ENCODE results near the gene ATG7. TPM values are rescaled to one million over a fixed set of nuclear protein-coding genes. Genes with fewer than 3 reads are reported as not detected.
A peak's percentile ranks its signal among the peaks of the same experiment; 100 is the strongest.

The ATG7 gene
- total and polyA plus RNA-seq, 3 experiments from 2014 or later, result 13.8 to 28.2 (median 28.0) TPM

DNA sequence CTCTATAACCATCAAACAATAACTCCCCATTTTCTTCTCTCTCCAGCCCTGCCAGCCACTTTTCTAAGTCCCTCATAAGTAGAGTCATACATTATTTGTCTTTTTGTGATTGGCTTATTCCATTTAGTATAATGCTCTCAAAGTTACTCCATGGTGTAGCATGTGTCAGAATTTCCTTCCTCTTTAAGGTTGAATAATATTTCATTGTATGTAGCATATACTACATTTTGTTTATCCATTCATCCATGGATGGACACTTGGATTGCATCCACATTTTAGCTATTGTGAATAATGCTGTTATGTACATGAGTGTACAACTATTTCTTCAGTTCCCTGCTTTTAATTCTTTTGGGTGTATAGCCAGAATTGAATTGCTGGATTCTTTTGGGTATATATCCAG is 138.4 kb downstream of the ATG7 start:
- ChIA-PET CTCF (no interaction called here), POLR2A (no interaction called here)
- H3K36me3 ChIP-seq (ENCODE audit: insufficient read depth, low read length), result no peaks in the 10 kb centered on the region
- no peaks in the 10 kb centered on the region for H3K9me3 ChIP-seq (ENCODE audit: low read length)
- no peak overlapping the region for H3K27ac Mint-ChIP-seq
- peaks cover 6 to 15% (median 12%) of the 10 kb centered on the region in 3 donors for H3K4me1 Mint-ChIP-seq
- H3K36me3 Mint-ChIP-seq, result peaks cover 33 to 57% (median 37%) of the 10 kb centered on the region in 3 donors
- H3K4me3 Mint-ChIP-seq, result no peak overlapping the region
- no peaks in the 10 kb centered on the region for H3K27me3 ChIP-seq (ENCODE audit: insufficient read depth, low read length, poor library complexity, severe bottlenecking)
- no peak for DNase-seq
- H3K27me3 Mint-ChIP-seq, result no peaks in the 10 kb centered on the region
- no peak overlapping the region for H3K27ac ChIP-seq (ENCODE audit: low read depth, low read length)
- no peak overlapping the region for H3K4me3 ChIP-seq (ENCODE audit: low read length)
- H3K9me3 Mint-ChIP-seq, result peaks cover 8 to 25% (median 15%) of the 10 kb centered on the region in 5 donors
- no peaks in the 10 kb centered on the region for H3K4me1 ChIP-seq (ENCODE audit: insufficient read depth, low read length)

DNA sequence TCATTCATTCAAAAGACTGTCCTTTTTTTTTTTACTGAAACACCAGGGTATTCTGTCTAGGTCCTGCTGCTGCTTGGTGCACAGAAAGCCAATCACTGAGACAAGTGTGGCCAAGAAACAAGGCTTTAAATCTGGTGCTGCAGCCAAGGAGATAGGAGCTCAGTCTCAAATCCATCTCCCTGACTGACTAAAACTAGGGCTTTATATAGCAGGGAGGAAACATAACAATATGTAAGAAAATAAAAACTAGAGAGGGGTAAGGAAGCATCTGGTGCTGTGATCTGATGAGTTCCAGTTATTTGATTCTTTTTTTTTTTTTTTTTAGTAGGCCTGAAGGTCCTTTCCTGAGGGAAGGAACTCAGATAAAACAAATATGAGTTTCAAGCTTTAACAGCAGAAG is 139.8 kb downstream of the ATG7 start:
- Histone ChIP-seq H3K36me3 (ENCODE audit: insufficient read depth, low read length) (no peaks in the 10 kb centered on the region), H3K9me3 (ENCODE audit: low read length) (no peaks in the 10 kb centered on the region), H3K27me3 (ENCODE audit: insufficient read depth, low read length, poor library complexity, severe bottlenecking) (no peaks in the 10 kb centered on the region), H3K27ac (ENCODE audit: low read depth, low read length) (no peak overlapping the region), H3K4me3 (ENCODE audit: low read length) (no peak overlapping the region), H3K4me1 (ENCODE audit: insufficient read depth, low read length) (no peaks in the 10 kb centered on the region)
- peaks cover 27 to 44% (median 27%) of the 10 kb centered on the region in 3 donors for H3K36me3 Mint-ChIP-seq
- no peak overlapping the region for H3K4me3 Mint-ChIP-seq
- H3K4me1 Mint-ChIP-seq, result peaks cover 7 to 15% (median 12%) of the 10 kb centered on the region in 3 donors
- DNase-seq, result no peak
- ChIA-PET CTCF (no interaction called here), POLR2A (interaction anchor here (0.6 kb wide), 1 partner anchor 176 kb away, joined by 3 read pairs; no protein-coding TSS in a partner anchor)
- peak overlapping the region in 1 of 8 donors; percentile 16 for H3K27ac Mint-ChIP-seq
- peaks cover 5 to 22% (median 13%) of the 10 kb centered on the region in 5 donors for H3K9me3 Mint-ChIP-seq
- H3K27me3 Mint-ChIP-seq, result no peaks in the 10 kb centered on the region

DNA sequence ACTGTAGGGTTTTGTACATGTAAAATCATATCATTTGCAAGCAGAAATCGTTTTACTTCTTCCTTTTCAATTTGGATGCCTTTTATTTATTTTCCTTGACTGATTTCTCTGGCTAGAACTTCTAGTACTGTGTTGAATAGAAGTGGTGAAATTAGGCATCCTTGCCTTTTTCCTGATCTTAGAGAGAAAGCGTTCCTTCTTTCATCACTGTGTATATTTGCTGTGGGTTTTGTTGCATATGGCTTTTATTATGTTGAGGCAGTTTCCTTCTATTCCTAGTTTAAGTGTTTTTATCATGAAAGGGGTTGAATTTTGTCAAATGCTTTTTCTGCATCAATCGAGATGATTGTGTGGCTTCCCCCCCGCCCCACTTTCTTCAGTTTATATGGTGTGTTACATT is 140.9 kb downstream of the ATG7 start:
- H3K27me3 Mint-ChIP-seq, result no peaks in the 10 kb centered on the region
- ChIA-PET POLR2A (no interaction called here), CTCF (no interaction called here)
- no peaks in the 10 kb centered on the region for H3K27me3 ChIP-seq (ENCODE audit: insufficient read depth, low read length, poor library complexity, severe bottlenecking)
- H3K36me3 ChIP-seq (ENCODE audit: insufficient read depth, low read length), result no peaks in the 10 kb centered on the region
- peaks cover 11 to 15% (median 12%) of the 10 kb centered on the region in 3 donors for H3K4me1 Mint-ChIP-seq
- no peaks in the 10 kb centered on the region for H3K9me3 ChIP-seq (ENCODE audit: low read length)
- no peak overlapping the region for H3K27ac ChIP-seq (ENCODE audit: low read depth, low read length)
- no peak overlapping the region for H3K4me3 Mint-ChIP-seq
- peaks cover 19 to 36% (median 23%) of the 10 kb centered on the region in 3 donors for H3K36me3 Mint-ChIP-seq
- DNase-seq, result no peak
- no peaks in the 10 kb centered on the region for H3K4me1 ChIP-seq (ENCODE audit: insufficient read depth, low read length)
- H3K9me3 Mint-ChIP-seq, result peaks cover 5 to 18% (median 13%) of the 10 kb centered on the region in 5 donors
- no peak overlapping the region for H3K4me3 ChIP-seq (ENCODE audit: low read length)
- no peak overlapping the region for H3K27ac Mint-ChIP-seq

DNA sequence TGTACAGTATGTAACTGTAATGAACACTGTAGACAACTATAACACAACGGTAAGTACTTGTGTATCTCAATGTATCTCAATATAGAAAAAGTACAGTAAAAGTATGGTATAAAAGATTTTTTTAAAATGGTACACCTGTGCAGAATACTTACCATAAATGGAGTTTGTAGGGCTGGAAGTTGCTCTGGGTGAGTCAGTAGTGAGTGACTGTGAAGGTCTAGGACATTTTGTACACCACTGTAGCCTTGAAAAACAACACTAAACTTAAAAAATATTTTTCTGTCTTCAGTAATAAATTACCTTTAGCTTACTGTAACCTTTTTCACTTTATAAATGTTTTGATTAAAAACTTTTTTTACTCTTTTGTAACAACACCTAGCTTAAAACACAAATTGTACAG is 142.9 kb downstream of the ATG7 start:
- Mint-ChIP-seq H3K4me3 (no peak overlapping the region), H3K36me3 (peaks cover 5 to 17% (median 8%) of the 10 kb centered on the region in 3 donors), H3K27me3 (no peaks in the 10 kb centered on the region), H3K9me3 (peaks cover 0 to 9% (median 8%) of the 10 kb centered on the region in 5 donors), H3K4me1 (peaks cover 4 to 12% (median 11%) of the 10 kb centered on the region in 3 donors), H3K27ac (no peak overlapping the region)
- Histone ChIP-seq H3K4me3 (ENCODE audit: low read length) (no peak overlapping the region), H3K27ac (ENCODE audit: low read depth, low read length) (no peak overlapping the region), H3K27me3 (ENCODE audit: insufficient read depth, low read length, poor library complexity, severe bottlenecking) (no peaks in the 10 kb centered on the region), H3K36me3 (ENCODE audit: insufficient read depth, low read length) (no peaks in the 10 kb centered on the region), H3K9me3 (ENCODE audit: low read length) (no peaks in the 10 kb centered on the region), H3K4me1 (ENCODE audit: insufficient read depth, low read length) (no peaks in the 10 kb centered on the region)
- DNase-seq, result no peak
- ChIA-PET CTCF (no interaction called here), POLR2A (no interaction called here)

DNA sequence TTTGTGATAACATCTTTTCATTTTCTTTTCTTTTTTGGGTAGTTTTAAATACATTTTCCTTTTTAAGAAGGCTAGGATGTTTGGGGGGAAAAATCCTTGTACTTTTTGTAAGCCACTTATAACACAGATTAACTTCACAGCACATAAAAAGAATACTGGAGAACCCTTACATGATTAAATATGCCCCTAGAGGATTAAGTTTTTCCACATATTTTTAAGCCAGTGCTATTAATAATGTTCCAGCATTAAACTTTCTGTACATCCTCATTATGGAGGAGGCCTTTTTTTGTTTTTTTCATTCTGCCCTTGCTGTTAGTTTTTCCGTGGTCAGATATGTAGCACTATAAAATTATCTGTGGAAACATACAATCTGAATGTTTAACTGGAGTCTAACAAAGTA is 147.9 kb downstream of the ATG7 start:
- Histone ChIP-seq H3K4me1 (ENCODE audit: insufficient read depth, low read length) (no peaks in the 10 kb centered on the region), H3K27me3 (ENCODE audit: insufficient read depth, low read length, poor library complexity, severe bottlenecking) (no peaks in the 10 kb centered on the region), H3K27ac (ENCODE audit: low read depth, low read length) (no peak overlapping the region), H3K4me3 (ENCODE audit: low read length) (no peak overlapping the region), H3K36me3 (ENCODE audit: insufficient read depth, low read length) (no peaks in the 10 kb centered on the region), H3K9me3 (ENCODE audit: low read length) (no peaks in the 10 kb centered on the region)
- H3K36me3 Mint-ChIP-seq, result peaks cover 0 to 3% (median 2%) of the 10 kb centered on the region in 3 donors
- no peak overlapping the region for H3K4me3 Mint-ChIP-seq
- H3K4me1 Mint-ChIP-seq, result peaks cover 0 to 5% (median 4%) of the 10 kb centered on the region in 3 donors
- no peak for DNase-seq
- ChIA-PET CTCF (no interaction called here), POLR2A (no interaction called here)
- H3K9me3 Mint-ChIP-seq, result no peaks in the 10 kb centered on the region
- H3K27ac Mint-ChIP-seq, result no peak overlapping the region
- H3K27me3 Mint-ChIP-seq, result no peaks in the 10 kb centered on the region

DNA sequence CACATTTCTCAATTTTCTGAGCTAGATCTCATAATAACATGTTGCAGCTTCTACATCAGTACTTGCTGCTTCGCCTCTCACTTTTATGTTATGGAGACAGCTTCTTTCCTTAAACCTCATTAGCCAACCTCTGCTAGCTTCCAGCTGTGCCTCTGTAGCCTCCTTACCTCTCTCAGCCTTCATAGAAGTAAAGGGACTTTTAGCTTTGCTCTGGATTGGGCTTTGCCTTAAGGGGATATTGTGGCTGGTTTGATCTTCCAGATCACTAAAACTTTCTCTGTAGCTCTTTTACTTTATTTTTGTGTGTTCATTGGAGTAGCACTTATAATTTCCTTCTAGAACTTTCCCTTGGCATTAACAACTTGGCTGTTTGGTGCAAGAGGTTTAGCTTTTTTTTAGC is 150.1 kb downstream of the ATG7 start:
- Mint-ChIP-seq H3K27me3 (no peaks in the 10 kb centered on the region), H3K4me3 (no peak overlapping the region), H3K4me1 (peaks cover 0 to 4% (median under 1%) of the 10 kb centered on the region in 3 donors), H3K27ac (no peak overlapping the region), H3K9me3 (no peaks in the 10 kb centered on the region), H3K36me3 (peaks cover 9 to 15% (median 11%) of the 10 kb centered on the region in 3 donors)
- Histone ChIP-seq H3K9me3 (ENCODE audit: low read length) (no peaks in the 10 kb centered on the region), H3K36me3 (ENCODE audit: insufficient read depth, low read length) (peaks cover 8% of the 10 kb centered on the region), H3K4me3 (ENCODE audit: low read length) (no peak overlapping the region), H3K27me3 (ENCODE audit: insufficient read depth, low read length, poor library complexity, severe bottlenecking) (no peaks in the 10 kb centered on the region), H3K4me1 (ENCODE audit: insufficient read depth, low read length) (no peaks in the 10 kb centered on the region), H3K27ac (ENCODE audit: low read depth, low read length) (no peak overlapping the region)
- POLR2A ChIA-PET, result no interaction called here
- CTCF ChIA-PET, result no interaction called here
- no peak for DNase-seq

DNA sequence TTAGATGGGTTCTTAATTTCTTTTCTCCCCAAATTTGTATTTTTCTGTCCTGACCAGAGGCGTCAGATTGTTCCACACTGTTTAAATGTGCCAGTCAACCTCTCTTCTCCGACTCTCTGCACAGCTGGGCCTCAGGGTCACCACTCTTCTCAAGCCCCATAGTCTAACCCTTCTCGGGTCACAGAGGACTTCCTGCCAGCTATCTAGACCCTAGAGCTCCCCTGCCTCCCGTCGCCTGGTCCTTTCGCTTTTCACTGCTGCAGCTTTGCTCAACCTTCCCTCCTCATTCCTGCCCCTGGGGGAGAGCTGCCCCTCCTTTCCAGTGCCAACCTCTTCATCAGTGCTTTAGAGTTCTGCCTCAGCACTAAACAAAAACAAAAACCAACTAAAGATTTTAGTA is 151.7 kb downstream of the ATG7 start:
- Mint-ChIP-seq H3K27ac (no peak overlapping the region), H3K4me1 (peaks cover 0 to 4% (median 0%) of the 10 kb centered on the region in 3 donors), H3K36me3 (peaks cover 12 to 28% (median 17%) of the 10 kb centered on the region in 3 donors), H3K4me3 (no peak overlapping the region), H3K27me3 (no peaks in the 10 kb centered on the region), H3K9me3 (no peaks in the 10 kb centered on the region)
- POLR2A ChIA-PET, result no interaction called here
- Histone ChIP-seq H3K4me1 (ENCODE audit: insufficient read depth, low read length) (no peaks in the 10 kb centered on the region), H3K36me3 (ENCODE audit: insufficient read depth, low read length) (peaks cover 8% of the 10 kb centered on the region), H3K9me3 (ENCODE audit: low read length) (no peaks in the 10 kb centered on the region), H3K27ac (ENCODE audit: low read depth, low read length) (no peak overlapping the region), H3K4me3 (ENCODE audit: low read length) (no peak overlapping the region), H3K27me3 (ENCODE audit: insufficient read depth, low read length, poor library complexity, severe bottlenecking) (no peaks in the 10 kb centered on the region)
- DNase-seq, result no peak
- CTCF ChIA-PET, result no interaction called here

DNA sequence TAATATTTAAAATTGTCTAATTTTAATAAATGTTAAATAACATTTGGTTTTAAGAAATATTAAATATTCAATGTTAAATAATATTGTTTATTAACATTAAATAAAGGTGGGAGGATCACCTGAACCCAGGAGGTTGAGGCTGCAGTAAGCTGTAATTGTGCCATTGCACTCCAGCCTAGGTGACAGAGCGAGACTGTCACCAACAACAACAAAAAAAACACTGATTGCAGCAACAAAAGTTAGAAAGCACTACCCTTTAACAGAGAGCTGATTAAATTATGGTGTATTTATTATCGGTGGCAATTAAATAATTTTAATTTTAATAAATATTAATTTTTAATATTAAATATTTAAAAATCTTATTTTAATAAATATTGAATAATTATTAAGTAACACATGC is 152.1 kb downstream of the ATG7 start:
- no peaks in the 10 kb centered on the region for H3K9me3 ChIP-seq (ENCODE audit: low read length)
- no peaks in the 10 kb centered on the region for H3K4me1 ChIP-seq (ENCODE audit: insufficient read depth, low read length)
- ChIA-PET POLR2A (no interaction called here), CTCF (no interaction called here)
- no peak for DNase-seq
- no peak overlapping the region for H3K27ac ChIP-seq (ENCODE audit: low read depth, low read length)
- Mint-ChIP-seq H3K27me3 (no peaks in the 10 kb centered on the region), H3K36me3 (peaks cover 12 to 28% (median 17%) of the 10 kb centered on the region in 3 donors), H3K4me1 (peaks cover 0 to 4% (median 0%) of the 10 kb centered on the region in 3 donors), H3K9me3 (no peaks in the 10 kb centered on the region), H3K27ac (no peak overlapping the region), H3K4me3 (no peak overlapping the region)
- no peaks in the 10 kb centered on the region for H3K27me3 ChIP-seq (ENCODE audit: insufficient read depth, low read length, poor library complexity, severe bottlenecking)
- peaks cover 8% of the 10 kb centered on the region for H3K36me3 ChIP-seq (ENCODE audit: insufficient read depth, low read length)
- no peak overlapping the region for H3K4me3 ChIP-seq (ENCODE audit: low read length)

DNA sequence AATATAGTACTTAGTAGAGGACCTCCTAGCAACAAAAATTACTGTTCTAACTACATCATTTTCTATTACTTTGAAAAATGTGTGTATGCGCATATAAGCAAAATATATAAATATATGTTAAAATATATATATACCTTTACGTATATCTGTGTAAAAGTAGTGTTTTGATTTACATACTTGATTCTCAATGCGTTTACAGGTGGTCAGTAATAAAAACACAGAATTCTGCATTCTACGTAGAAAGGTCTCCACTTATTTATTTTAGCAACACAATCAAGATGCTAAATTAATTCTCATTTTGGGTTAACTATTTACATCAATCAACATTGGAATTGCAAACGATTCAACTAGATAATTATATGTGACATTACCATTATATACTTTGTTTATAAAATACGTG is 158.0 kb downstream of the ATG7 start:
- POLR2A ChIA-PET, result no interaction called here
- H3K36me3 Mint-ChIP-seq, result peaks cover 12 to 30% (median 17%) of the 10 kb centered on the region in 3 donors

More for the DNA sequence above, 158.0 kb downstream of the ATG7 start:
- CTCF ChIA-PET, result no interaction called here
- peaks cover 8% of the 10 kb centered on the region for H3K36me3 ChIP-seq (ENCODE audit: insufficient read depth, low read length)
- H3K9me3 ChIP-seq (ENCODE audit: low read length), result no peaks in the 10 kb centered on the region
- Mint-ChIP-seq H3K27ac (no peak overlapping the region), H3K27me3 (no peaks in the 10 kb centered on the region), H3K4me1 (no peaks in the 10 kb centered on the region), H3K4me3 (no peak overlapping the region), H3K9me3 (no peaks in the 10 kb centered on the region)
- H3K27me3 ChIP-seq (ENCODE audit: insufficient read depth, low read length, poor library complexity, severe bottlenecking), result no peaks in the 10 kb centered on the region
- H3K4me1 ChIP-seq (ENCODE audit: insufficient read depth, low read length), result no peaks in the 10 kb centered on the region
- DNase-seq, result no peak
- H3K27ac ChIP-seq (ENCODE audit: low read depth, low read length), result no peak overlapping the region
- H3K4me3 ChIP-seq (ENCODE audit: low read length), result no peak overlapping the region
